ENCODE measurements around the gene AFF3. TPM values are rescaled to one million over a fixed set of nuclear protein-coding genes. Genes with fewer than 3 reads are reported as not detected.

AFF3 gene
- total and polyA plus RNA-seq, 8 donors = 1.4 to 78.8 (median 14.7) TPM

DNA sequence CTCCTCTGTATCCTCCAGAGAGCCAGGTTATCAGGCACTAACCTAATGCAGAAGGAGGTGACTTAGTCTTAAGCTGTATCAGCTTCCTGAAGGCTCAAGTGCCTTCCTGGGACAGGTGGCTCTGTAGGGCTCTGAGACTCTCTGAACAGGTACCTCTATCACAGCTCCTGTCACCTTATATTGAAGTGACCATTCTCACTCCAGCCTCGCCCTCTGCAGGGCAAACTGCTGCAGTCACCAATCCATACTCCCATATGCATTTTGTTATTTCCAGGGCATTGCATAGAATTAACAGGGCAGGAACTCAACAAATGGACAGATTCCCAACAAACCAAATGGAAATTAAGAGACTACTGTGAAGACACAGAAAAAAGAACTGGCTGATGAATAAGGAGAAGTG lies 449.6 kb downstream of the AFF3 start:
- Histone ChIP-seq H3K4me3 (no peak overlapping the region), H3K4me1 (peaks cover 0 to 9% (median 0%) of the 10 kb centered on the region in 4 donors), H3K9me3 (no peaks in the 10 kb centered on the region), H3K27me3 (no peaks in the 10 kb centered on the region), H3K27ac (no peak overlapping the region), H3K36me3 (no peaks in the 10 kb centered on the region)
- DNase-seq = no peak
- intact Hi-C loops (cut with DNase I; ENCODE audit: low total_unique reads) = no loop called here
- WGBS, 5 donors = 85 to 94% (median 89%) methylated on average over 1 of the region's 1 CpG
- TF ChIP-seq POLR2AphosphoS5 (IDR thresholded peaks at IDR 0.05) (no peak), EP300 (IDR thresholded peaks at IDR 0.05) (no peak), POLR2A (IDR thresholded peaks at IDR 0.05) (no peak)
- TF ChIP-seq, protein P1, sequence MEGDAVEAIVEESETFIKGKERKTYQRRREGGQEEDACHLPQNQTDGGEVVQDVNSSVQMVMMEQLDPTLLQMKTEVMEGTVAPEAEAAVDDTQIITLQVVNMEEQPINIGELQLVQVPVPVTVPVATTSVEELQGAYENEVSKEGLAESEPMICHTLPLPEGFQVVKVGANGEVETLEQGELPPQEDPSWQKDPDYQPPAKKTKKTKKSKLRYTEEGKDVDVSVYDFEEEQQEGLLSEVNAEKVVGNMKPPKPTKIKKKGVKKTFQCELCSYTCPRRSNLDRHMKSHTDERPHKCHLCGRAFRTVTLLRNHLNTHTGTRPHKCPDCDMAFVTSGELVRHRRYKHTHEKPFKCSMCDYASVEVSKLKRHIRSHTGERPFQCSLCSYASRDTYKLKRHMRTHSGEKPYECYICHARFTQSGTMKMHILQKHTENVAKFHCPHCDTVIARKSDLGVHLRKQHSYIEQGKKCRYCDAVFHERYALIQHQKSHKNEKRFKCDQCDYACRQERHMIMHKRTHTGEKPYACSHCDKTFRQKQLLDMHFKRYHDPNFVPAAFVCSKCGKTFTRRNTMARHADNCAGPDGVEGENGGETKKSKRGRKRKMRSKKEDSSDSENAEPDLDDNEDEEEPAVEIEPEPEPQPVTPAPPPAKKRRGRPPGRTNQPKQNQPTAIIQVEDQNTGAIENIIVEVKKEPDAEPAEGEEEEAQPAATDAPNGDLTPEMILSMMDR (IDR thresholded peaks at IDR 0.05) = no peak

DNA sequence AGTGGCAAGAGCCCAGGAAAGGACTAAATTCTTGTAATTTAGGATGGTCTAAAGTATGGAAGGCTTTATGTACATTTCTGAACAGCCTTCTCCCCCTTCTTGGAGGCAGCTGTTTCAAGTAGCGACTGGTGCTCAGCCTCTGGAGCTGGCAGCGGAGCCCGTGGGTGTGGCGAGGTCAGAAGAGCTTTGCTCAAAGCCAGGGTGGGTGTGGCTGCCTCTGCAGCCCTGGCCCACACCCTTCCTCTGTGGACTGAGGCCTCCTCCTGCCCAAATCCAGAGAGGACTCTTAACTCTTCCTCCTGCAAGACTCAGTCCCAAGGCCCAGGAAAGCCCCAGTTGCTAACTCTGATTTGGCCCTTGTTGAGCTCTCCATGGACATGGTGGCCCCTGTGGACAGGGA lies 450.5 kb downstream of the AFF3 start:
- Histone ChIP-seq H3K36me3 (no peaks in the 10 kb centered on the region), H3K9me3 (no peaks in the 10 kb centered on the region), H3K27me3 (no peaks in the 10 kb centered on the region), H3K4me1 (peaks cover 0 to 9% (median 0%) of the 10 kb centered on the region in 4 donors), H3K27ac (no peak overlapping the region), H3K4me3 (no peak overlapping the region)
- 28 to 47% (median 33%) methylated on average over 4 of the region's 4 CpGs for WGBS, 5 donors
- no peak for TF ChIP-seq EP300 (IDR thresholded peaks at IDR 0.05)
- no peak for TF ChIP-seq POLR2A (IDR thresholded peaks at IDR 0.05)
- TF ChIP-seq, protein P1 (IDR thresholded peaks at IDR 0.05) = no peak
- TF ChIP-seq POLR2AphosphoS5 (IDR thresholded peaks at IDR 0.05) = no peak
- DNase-seq = peak in 1 of 2 donors; percentile 39
- intact Hi-C loops (cut with DNase I; ENCODE audit: low total_unique reads) = no loop called here

DNA sequence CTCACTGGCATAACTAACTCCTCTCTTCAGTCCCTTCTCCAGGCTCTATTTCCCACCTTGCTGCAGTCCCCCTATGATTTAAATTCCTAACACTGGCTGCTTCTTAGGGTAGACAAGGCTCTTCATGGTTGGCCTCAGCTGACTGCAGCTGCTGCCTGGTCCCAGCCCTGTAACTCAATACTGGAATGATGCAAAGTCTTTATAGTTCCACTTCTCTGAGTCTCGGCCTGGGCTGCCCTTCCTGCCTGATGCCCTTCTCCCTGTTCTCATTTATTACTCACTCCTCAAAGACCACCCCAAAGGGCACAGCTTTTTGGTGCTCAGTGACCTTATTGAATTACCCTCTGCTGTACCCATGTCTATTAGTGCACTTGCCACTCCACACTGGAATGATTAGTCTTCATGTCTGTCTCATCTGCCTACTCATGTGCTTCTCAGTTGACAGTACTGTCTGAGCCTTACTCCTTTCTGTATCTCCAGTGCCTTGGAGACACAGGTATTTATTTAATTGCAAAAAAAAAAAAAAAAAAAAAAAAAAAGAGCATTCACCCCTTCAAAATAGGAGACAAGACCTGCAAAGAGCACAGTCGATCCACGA lies 453.1 kb downstream of the AFF3 start:
- no peak for DNase-seq
- TF ChIP-seq EP300 (IDR thresholded peaks at IDR 0.05) = no peak
- no peak for TF ChIP-seq POLR2AphosphoS5 (IDR thresholded peaks at IDR 0.05)
- H3K27me3 ChIP-seq = no peaks in the 10 kb centered on the region
- no peaks in the 10 kb centered on the region for H3K9me3 ChIP-seq
- H3K4me3 ChIP-seq = no peak overlapping the region
- 83 to 90% (median 90%) methylated on average over 3 of the region's 3 CpGs for WGBS, 5 donors
- intact Hi-C loops (cut with DNase I; ENCODE audit: low total_unique reads) = no loop called here
- no peaks in the 10 kb centered on the region for H3K36me3 ChIP-seq
- H3K4me1 ChIP-seq = peaks cover 0 to 9% (median 0%) of the 10 kb centered on the region in 4 donors
- no peak overlapping the region for H3K27ac ChIP-seq

DNA sequence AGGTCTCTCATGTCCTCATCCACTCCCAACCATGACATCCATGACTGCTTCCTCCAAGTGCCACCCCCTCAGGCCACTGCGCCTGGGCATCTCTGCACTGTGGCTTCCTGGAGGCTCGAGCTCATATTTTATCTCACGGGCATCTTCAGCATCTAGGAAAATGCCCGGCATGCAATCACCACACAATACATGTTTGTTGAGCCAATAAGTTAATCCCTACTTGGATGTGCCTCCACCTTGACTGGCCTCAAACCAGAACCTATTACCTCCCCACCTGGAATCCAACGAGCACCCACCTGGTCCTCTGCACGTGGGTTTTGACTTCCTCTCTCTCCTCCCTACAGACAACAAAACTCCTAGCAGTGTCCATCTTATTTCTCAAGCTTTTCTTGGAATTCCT lies 453.7 kb downstream of the AFF3 start:
- Histone ChIP-seq H3K4me3 (no peak overlapping the region), H3K27ac (no peak overlapping the region), H3K27me3 (no peaks in the 10 kb centered on the region), H3K4me1 (peaks cover 0 to 9% (median 0%) of the 10 kb centered on the region in 4 donors), H3K36me3 (no peaks in the 10 kb centered on the region), H3K9me3 (no peaks in the 10 kb centered on the region)
- DNase-seq = no peak
- TF ChIP-seq POLR2A (IDR thresholded peaks at IDR 0.05) (no peak), POLR2AphosphoS5 (IDR thresholded peaks at IDR 0.05) (no peak), EP300 (IDR thresholded peaks at IDR 0.05) (no peak)
- TF ChIP-seq, protein P1 (IDR thresholded peaks at IDR 0.05) = no peak
- WGBS, 5 donors = 80 to 92% (median 86%) methylated on average over 6 of the region's 6 CpGs
- intact Hi-C loops (cut with DNase I; ENCODE audit: low total_unique reads) = no loop called here

All from stomach (tissue), 9 donors.